Measurements from ENCODE around the gene STAT6. TPM values are rescaled to one million over a fixed set of nuclear protein-coding genes. Genes with fewer than 3 reads are reported as not detected.

The STAT6 gene
- total and polyA plus RNA-seq, 4 experiments from 2014 or later, result 78.4 to 424 (median 245) TPM

- Mint-ChIP-seq H3K4me3 (peak overlapping the region in 1 of 8 donors; percentile 48), H3K27ac (peak overlapping the region in 6 of 7 donors; percentile 38 to 94 (median 72)), H3K9me3 (peaks cover 0 to 1% (median 0%) of the 10 kb centered on the region in 8 donors), H3K27me3 (no peaks in the 10 kb centered on the region), H3K36me3 (peaks cover 27 to 68% of the 10 kb centered on the region in 2 donors), H3K4me1 (peaks cover 20 to 45% (median 31%) of the 10 kb centered on the region in 4 donors)
- Histone ChIP-seq H3K9me3 (ENCODE audit: control insufficient read depth in 1 of 2, low read length in 2 of 2) (no peaks in the 10 kb centered on the region), H3K27ac (ENCODE audit: low read depth, low read length) (no peak overlapping the region), H3K27me3 (ENCODE audit: insufficient read depth, low read length) (no peaks in the 10 kb centered on the region), H3K36me3 (ENCODE audit: insufficient read depth, low read length) (peaks cover 51% of the 10 kb centered on the region), H3K4me3 (ENCODE audit: low read length in 2 of 2) (no peak overlapping the region), H3K4me1 (ENCODE audit: insufficient read depth, low read length) (peaks cover 30% of the 10 kb centered on the region)
- intact Hi-C loops (cut with micrococcal nuclease), result no loop called here
- POLR2A ChIA-PET (ENCODE audit: partially characterized antibody), result interaction anchor here (1.1 to 12.1 kb wide), 2 partner anchors 11 to 20 kb away, joined by 3 to 622 read pairs; partner anchors contain the start of gene NAB2
- CTCF ChIA-PET (ENCODE audit: partially characterized antibody), result interaction anchor here (1.2 to 9.3 kb wide), 4 partner anchors 10 to 74 kb away, joined by 3 to 458 read pairs (median 5); partner anchors contain the start of gene NEMP1
- no peak for DNase-seq
These were observed 5.0 kb downstream of the STAT6 start for GRCh38 chr12:57106021-57106708.

DNA sequence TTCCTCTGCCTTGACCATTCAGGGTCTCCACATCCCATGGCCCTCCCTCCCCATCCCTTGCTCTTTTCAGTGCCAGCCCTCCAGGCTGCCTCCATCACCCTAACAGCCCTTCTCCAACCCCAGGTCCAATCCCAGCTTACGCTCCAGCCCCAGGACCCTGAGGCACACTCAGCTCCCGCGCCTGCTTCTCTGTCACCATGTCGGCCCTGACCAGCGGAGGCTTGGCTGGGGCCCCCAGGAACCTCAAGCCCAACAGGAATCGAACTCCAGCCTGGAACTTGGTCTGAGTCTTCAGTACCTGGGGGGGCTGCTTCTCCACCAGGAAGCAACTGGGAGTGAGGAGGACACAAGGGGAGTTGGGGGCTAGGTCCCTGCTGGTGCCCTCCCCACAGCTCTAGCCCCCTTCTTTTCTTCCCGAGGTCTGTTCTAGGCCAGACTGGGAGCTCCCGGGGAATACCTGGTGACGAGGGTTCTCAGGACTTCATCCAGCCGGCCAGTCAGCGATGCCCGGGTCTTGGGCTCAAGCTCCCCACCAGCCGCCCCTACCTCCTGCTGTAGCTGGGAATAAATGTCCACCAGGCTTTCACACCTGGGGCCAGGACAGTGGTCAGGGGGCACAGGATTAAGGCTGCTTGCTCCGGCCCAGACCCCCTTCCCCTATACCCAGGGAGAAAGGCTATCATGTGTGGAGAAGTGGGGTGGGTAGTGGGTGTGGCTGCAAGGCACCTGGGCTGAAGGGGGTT is 6.0 kb downstream of the STAT6 start:
- Mint-ChIP-seq H3K27ac (peak overlapping the region in 3 of 7 donors; percentile 19 to 68 (median 52)), H3K4me1 (peaks cover 19 to 39% (median 29%) of the 10 kb centered on the region in 4 donors), H3K9me3 (no peaks in the 10 kb centered on the region), H3K27me3 (no peaks in the 10 kb centered on the region), H3K4me3 (no peak overlapping the region), H3K36me3 (peaks cover 30 to 66% of the 10 kb centered on the region in 2 donors)
- H3K27ac ChIP-seq (ENCODE audit: low read depth, low read length), result no peak overlapping the region
- intact Hi-C loops (cut with micrococcal nuclease), result no loop called here
- no peak overlapping the region for H3K4me3 ChIP-seq (ENCODE audit: low read length in 2 of 2)
- CTCF ChIA-PET (ENCODE audit: partially characterized antibody), result interaction anchor here (9.3 kb wide), 1 partner anchor 33 kb away, joined by 458 read pairs; the partner anchor contains the start of gene NEMP1
- no peaks in the 10 kb centered on the region for H3K9me3 ChIP-seq (ENCODE audit: control insufficient read depth in 1 of 2, low read length in 2 of 2)
- POLR2A ChIA-PET (ENCODE audit: partially characterized antibody), result interaction anchor here (0.9 to 12.1 kb wide), 2 partner anchors 10 to 26 kb away, joined by 7 to 622 read pairs; partner anchors contain the start of genes NAB2 and NEMP1
- H3K36me3 ChIP-seq (ENCODE audit: insufficient read depth, low read length), result peaks cover 52% of the 10 kb centered on the region
- no peak for DNase-seq
- peaks cover 29% of the 10 kb centered on the region for H3K4me1 ChIP-seq (ENCODE audit: insufficient read depth, low read length)
- no peaks in the 10 kb centered on the region for H3K27me3 ChIP-seq (ENCODE audit: insufficient read depth, low read length)

GRCh38 chr12:57104292-57104910 is 6.8 kb downstream of the STAT6 start:
- Histone ChIP-seq H3K4me1 (ENCODE audit: insufficient read depth, low read length) (peaks cover 21% of the 10 kb centered on the region), H3K27ac (ENCODE audit: low read depth, low read length) (no peak overlapping the region), H3K27me3 (ENCODE audit: insufficient read depth, low read length) (no peaks in the 10 kb centered on the region), H3K36me3 (ENCODE audit: insufficient read depth, low read length) (peaks cover 60% of the 10 kb centered on the region), H3K4me3 (ENCODE audit: low read length in 2 of 2) (no peak overlapping the region), H3K9me3 (ENCODE audit: control insufficient read depth in 1 of 2, low read length in 2 of 2) (no peaks in the 10 kb centered on the region)
- Mint-ChIP-seq H3K4me3 (no peak overlapping the region), H3K27ac (peak overlapping the region in 6 of 7 donors; percentile 12 to 86 (median 44)), H3K9me3 (no peaks in the 10 kb centered on the region), H3K36me3 (peaks cover 38 to 72% of the 10 kb centered on the region in 2 donors), H3K27me3 (no peaks in the 10 kb centered on the region), H3K4me1 (peaks cover 14 to 31% (median 22%) of the 10 kb centered on the region in 4 donors)
- DNase-seq, result no peak
- POLR2A ChIA-PET (ENCODE audit: partially characterized antibody), result interaction anchor here (0.9 to 12.1 kb wide), 2 partner anchors 10 to 25 kb away, joined by 7 to 622 read pairs; partner anchors contain the start of genes NAB2 and NEMP1
- intact Hi-C loops (cut with micrococcal nuclease), result no loop called here
- CTCF ChIA-PET (ENCODE audit: partially characterized antibody), result interaction anchor here (0.6 kb wide), 1 partner anchor 20 kb away, joined by 3 read pairs; no protein-coding TSS in a partner anchor

DNA sequence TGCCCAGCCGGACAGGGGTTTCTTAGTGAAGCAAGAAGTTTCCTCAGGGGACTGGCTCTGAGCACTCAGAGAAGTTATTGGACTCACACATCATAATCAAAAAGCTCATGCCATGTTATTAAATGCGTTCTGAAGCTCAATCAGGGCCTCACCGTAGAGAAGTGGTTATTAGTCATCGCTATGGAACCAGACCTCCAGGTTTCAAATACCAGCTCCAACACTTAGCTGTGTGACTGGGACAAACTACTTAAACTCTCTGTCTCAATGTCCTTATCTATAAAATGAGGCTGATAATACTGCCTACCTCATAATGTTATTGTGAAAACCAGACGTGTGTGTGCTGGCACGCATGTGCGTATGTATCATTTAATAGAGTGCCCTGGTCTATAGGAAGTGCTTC is 7.3 kb downstream of the STAT6 start:
- intact Hi-C loops (cut with micrococcal nuclease), result no loop called here
- Mint-ChIP-seq H3K4me3 (no peak overlapping the region), H3K36me3 (peaks cover 43 to 77% of the 10 kb centered on the region in 2 donors), H3K9me3 (peaks cover 0 to 1% (median 0%) of the 10 kb centered on the region in 8 donors), H3K4me1 (peaks cover 13 to 28% (median 20%) of the 10 kb centered on the region in 4 donors), H3K27ac (peak overlapping the region in 4 of 7 donors; percentile 12 to 71 (median 70)), H3K27me3 (no peaks in the 10 kb centered on the region)
- Histone ChIP-seq H3K4me3 (ENCODE audit: low read length in 2 of 2) (no peak overlapping the region), H3K27me3 (ENCODE audit: insufficient read depth, low read length) (no peaks in the 10 kb centered on the region), H3K9me3 (ENCODE audit: control insufficient read depth in 1 of 2, low read length in 2 of 2) (no peaks in the 10 kb centered on the region), H3K4me1 (ENCODE audit: insufficient read depth, low read length) (peaks cover 18% of the 10 kb centered on the region), H3K36me3 (ENCODE audit: insufficient read depth, low read length) (peaks cover 66% of the 10 kb centered on the region), H3K27ac (ENCODE audit: low read depth, low read length) (no peak overlapping the region)
- POLR2A ChIA-PET (ENCODE audit: partially characterized antibody), result interaction anchor here (12.1 kb wide), 1 partner anchor 9 kb away, joined by 622 read pairs; the partner anchor contains the start of gene NAB2
- DNase-seq, result no peak
- CTCF ChIA-PET (ENCODE audit: partially characterized antibody), result interaction anchor here (0.6 kb wide), 1 partner anchor 20 kb away, joined by 3 read pairs; no protein-coding TSS in a partner anchor

DNA sequence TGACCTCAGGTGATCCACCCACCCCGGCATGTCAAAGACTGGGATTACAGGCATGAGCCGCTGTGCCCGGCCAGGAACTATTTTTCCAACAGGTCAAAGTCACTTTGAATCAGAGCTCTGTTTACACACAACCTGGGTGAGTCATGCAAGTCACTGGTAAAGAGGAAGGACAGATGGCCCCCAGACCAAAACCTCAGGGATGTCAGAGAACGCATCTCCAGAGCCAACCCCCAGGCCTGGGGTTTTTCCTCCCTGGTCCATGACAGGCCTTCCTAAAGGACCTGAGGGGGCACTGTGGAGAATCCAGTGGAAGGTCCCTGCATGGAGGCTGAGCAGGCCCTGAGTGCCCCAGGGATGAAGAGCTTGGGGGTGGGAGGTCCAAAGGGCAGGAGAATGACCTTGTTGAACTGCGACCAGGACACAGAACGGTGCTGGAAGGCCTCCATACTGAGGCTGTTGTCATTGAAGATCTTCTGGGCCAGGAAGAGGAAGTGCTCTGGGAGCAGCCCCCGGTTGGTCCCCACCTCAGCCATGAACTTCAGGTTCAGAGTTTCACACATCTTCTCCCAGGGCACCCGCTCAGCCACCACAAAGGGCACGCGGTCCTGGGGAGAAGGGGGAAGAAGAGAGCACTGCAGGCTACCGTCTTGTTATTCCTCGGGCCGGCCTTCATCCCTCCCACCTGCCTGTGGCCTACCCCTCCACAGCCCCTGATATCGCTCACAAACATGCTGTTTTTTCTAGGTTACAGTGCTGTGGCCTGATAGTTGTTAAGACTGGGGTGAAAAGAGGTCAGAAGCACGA is 9.1 kb downstream of the STAT6 start:
- DNase-seq, result no peak
- Histone ChIP-seq H3K9me3 (ENCODE audit: control insufficient read depth in 1 of 2, low read length in 2 of 2) (no peaks in the 10 kb centered on the region), H3K36me3 (ENCODE audit: insufficient read depth, low read length) (peaks cover 68% of the 10 kb centered on the region), H3K4me3 (ENCODE audit: low read length in 2 of 2) (no peak overlapping the region), H3K27me3 (ENCODE audit: insufficient read depth, low read length) (no peaks in the 10 kb centered on the region), H3K4me1 (ENCODE audit: insufficient read depth, low read length) (peaks cover 9% of the 10 kb centered on the region), H3K27ac (ENCODE audit: low read depth, low read length) (peak overlapping the region; percentile 8)
- H3K27ac Mint-ChIP-seq, result peak overlapping the region in 6 of 7 donors; percentile 43 to 66 (median 56)
- ChIA-PET POLR2A (ENCODE audit: partially characterized antibody) (interaction anchor here (0.6 to 17.6 kb wide), 6 partner anchors 6 to 947 kb away, joined by 3 to 622 read pairs (median 16); partner anchors contain the start of genes NAB2, NEMP1 and STAT6), CTCF (ENCODE audit: partially characterized antibody) (interaction anchor here (0.8 kb wide), 1 partner anchor 33 kb away, joined by 3 read pairs; no protein-coding TSS in a partner anchor)
- H3K4me1 Mint-ChIP-seq, result peaks cover 5 to 10% (median 6%) of the 10 kb centered on the region in 4 donors
- H3K9me3 Mint-ChIP-seq, result peaks cover 0 to 3% (median 0%) of the 10 kb centered on the region in 8 donors
- H3K27me3 Mint-ChIP-seq, result no peaks in the 10 kb centered on the region
- peaks cover 43 to 79% of the 10 kb centered on the region in 2 donors for H3K36me3 Mint-ChIP-seq
- intact Hi-C loops (cut with micrococcal nuclease), result no loop called here
- no peak overlapping the region for H3K4me3 Mint-ChIP-seq

DNA sequence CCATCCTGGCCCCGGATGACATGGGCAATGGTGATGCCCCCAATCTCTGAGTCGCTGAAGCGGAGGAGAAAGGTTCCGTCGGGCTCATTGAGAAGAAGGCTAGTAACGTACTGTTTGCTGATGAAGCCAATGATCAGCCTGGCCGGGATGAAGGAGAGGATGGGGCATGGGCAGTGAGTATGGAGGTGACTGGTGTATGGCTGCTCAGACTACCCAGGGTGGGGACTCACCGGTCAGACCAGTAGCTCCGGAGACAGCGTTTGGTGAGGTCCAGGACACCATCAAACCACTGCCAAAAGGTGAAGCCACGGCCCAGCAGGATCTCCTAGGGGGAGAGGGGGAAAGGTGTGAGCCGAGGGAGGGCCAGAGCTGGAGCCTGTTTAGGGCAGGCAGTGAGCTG is 11.4 kb downstream of the STAT6 start:
- Histone ChIP-seq H3K9me3 (ENCODE audit: control insufficient read depth in 1 of 2, low read length in 2 of 2) (no peaks in the 10 kb centered on the region), H3K27me3 (ENCODE audit: insufficient read depth, low read length) (no peaks in the 10 kb centered on the region), H3K27ac (ENCODE audit: low read depth, low read length) (no peak overlapping the region), H3K4me1 (ENCODE audit: insufficient read depth, low read length) (peaks cover 11% of the 10 kb centered on the region), H3K4me3 (ENCODE audit: low read length in 2 of 2) (no peak overlapping the region), H3K36me3 (ENCODE audit: insufficient read depth, low read length) (peaks cover 58% of the 10 kb centered on the region)
- ChIA-PET POLR2A (ENCODE audit: partially characterized antibody) (interaction anchor here (1.1 to 17.6 kb wide), 5 partner anchors 8 to 30 kb away, joined by 3 to 622 read pairs (median 22); partner anchors contain the start of genes NAB2, NEMP1 and STAT6), CTCF (ENCODE audit: partially characterized antibody) (interaction anchor here (1.0 to 4.4 kb wide), 4 partner anchors 12 to 30 kb away, joined by 4 to 29 read pairs (median 6); partner anchors contain the start of gene STAT6)
- intact Hi-C loops (cut with micrococcal nuclease), result no loop called here
- Mint-ChIP-seq H3K27ac (peak overlapping the region; percentile 17 to 88 (median 77)), H3K9me3 (peaks cover 0 to 3% (median 0%) of the 10 kb centered on the region in 8 donors), H3K27me3 (no peaks in the 10 kb centered on the region), H3K36me3 (peaks cover 40 to 80% of the 10 kb centered on the region in 2 donors), H3K4me1 (peaks cover 1 to 11% (median 6%) of the 10 kb centered on the region in 4 donors), H3K4me3 (no peak overlapping the region)
- no peak for DNase-seq
